ENCODE measurements around the gene KRT86.

KRT86 gene

GRCh38 chr12:52318241-52318990 lies 44.0 kb downstream of the KRT86 start:
- no peaks in the 10 kb centered on the region for H3K4me1 ChIP-seq (ENCODE audit: insufficient read depth, low read length)
- H3K4me3 ChIP-seq (ENCODE audit: low read length) = no peak overlapping the region
- H2AFZ ChIP-seq (ENCODE audit: low read depth, low read length) = no peak overlapping the region
- no peaks in the 10 kb centered on the region for H3K36me3 ChIP-seq (ENCODE audit: insufficient read depth, low read length)
- no peaks in the 10 kb centered on the region for H3K27me3 ChIP-seq (ENCODE audit: insufficient read depth, low read length)
- H3K9me3 ChIP-seq (ENCODE audit: low read length) = no peaks in the 10 kb centered on the region

- Histone ChIP-seq H3K9me3 (ENCODE audit: low read length) (no peaks in the 10 kb centered on the region), H2AFZ (ENCODE audit: low read depth, low read length) (no peak overlapping the region), H3K36me3 (ENCODE audit: insufficient read depth, low read length) (no peaks in the 10 kb centered on the region), H3K4me1 (ENCODE audit: insufficient read depth, low read length) (no peaks in the 10 kb centered on the region), H3K4me3 (ENCODE audit: low read length) (no peak overlapping the region), H3K27me3 (ENCODE audit: insufficient read depth, low read length) (no peaks in the 10 kb centered on the region)
Measured at GRCh38 chr12:52319097-52319496, 44.7 kb downstream of the KRT86 start.

- no peak within 1 kb of the TSS for H2AFZ ChIP-seq (ENCODE audit: low read depth, low read length)
- no peaks in the 10 kb centered on the region for H3K9me3 ChIP-seq (ENCODE audit: low read length)
- H3K4me3 ChIP-seq (ENCODE audit: low read length) = no peak within 1 kb of the TSS
- H3K36me3 ChIP-seq (ENCODE audit: insufficient read depth, low read length) = no peaks in the 10 kb centered on the region
- H3K27me3 ChIP-seq (ENCODE audit: insufficient read depth, low read length) = no peaks in the 10 kb centered on the region
- no peaks in the 10 kb centered on the region for H3K4me1 ChIP-seq (ENCODE audit: insufficient read depth, low read length)
Measured at GRCh38 chr12:52320784-52321400, 46.4 kb downstream of the KRT86 start, which contains the start of gene KRT83. TSS of gene KRT83 (minus strand) at chr12:52321398. CDS start at chr12:52321335, 63 bp downstream.

GRCh38 chr12:52321418-52321817 lies 47.0 kb downstream of the KRT86 start:
- Histone ChIP-seq H3K4me3 (ENCODE audit: low read length) (no peak overlapping the region), H3K27me3 (ENCODE audit: insufficient read depth, low read length) (no peaks in the 10 kb centered on the region), H3K36me3 (ENCODE audit: insufficient read depth, low read length) (no peaks in the 10 kb centered on the region), H3K4me1 (ENCODE audit: insufficient read depth, low read length) (no peaks in the 10 kb centered on the region), H3K9me3 (ENCODE audit: low read length) (no peaks in the 10 kb centered on the region), H2AFZ (ENCODE audit: low read depth, low read length) (no peak overlapping the region)

GRCh38 chr12:52322069-52322468 lies 47.6 kb downstream of the KRT86 start:
- Histone ChIP-seq H3K4me3 (ENCODE audit: low read length) (no peak overlapping the region), H2AFZ (ENCODE audit: low read depth, low read length) (no peak overlapping the region), H3K27me3 (ENCODE audit: insufficient read depth, low read length) (no peaks in the 10 kb centered on the region), H3K36me3 (ENCODE audit: insufficient read depth, low read length) (no peaks in the 10 kb centered on the region), H3K9me3 (ENCODE audit: low read length) (no peaks in the 10 kb centered on the region), H3K4me1 (ENCODE audit: insufficient read depth, low read length) (no peaks in the 10 kb centered on the region)

- no peaks in the 10 kb centered on the region for H3K9me3 ChIP-seq (ENCODE audit: low read length)
- no peak overlapping the region for H2AFZ ChIP-seq (ENCODE audit: low read depth, low read length)
- no peaks in the 10 kb centered on the region for H3K36me3 ChIP-seq (ENCODE audit: insufficient read depth, low read length)
- no peaks in the 10 kb centered on the region for H3K4me1 ChIP-seq (ENCODE audit: insufficient read depth, low read length)
- H3K27me3 ChIP-seq (ENCODE audit: insufficient read depth, low read length) = no peaks in the 10 kb centered on the region
- no peak overlapping the region for H3K4me3 ChIP-seq (ENCODE audit: low read length)
Measured at GRCh38 chr12:52323001-52323400, 48.6 kb downstream of the KRT86 start.

- no peaks in the 10 kb centered on the region for H3K36me3 ChIP-seq (ENCODE audit: insufficient read depth, low read length)
- H2AFZ ChIP-seq (ENCODE audit: low read depth, low read length) = no peak overlapping the region
- no peak overlapping the region for H3K4me3 ChIP-seq (ENCODE audit: low read length)
- no peaks in the 10 kb centered on the region for H3K27me3 ChIP-seq (ENCODE audit: insufficient read depth, low read length)
- no peaks in the 10 kb centered on the region for H3K9me3 ChIP-seq (ENCODE audit: low read length)
- H3K4me1 ChIP-seq (ENCODE audit: insufficient read depth, low read length) = no peaks in the 10 kb centered on the region
Measured at GRCh38 chr12:52323416-52324152, 49.1 kb downstream of the KRT86 start.

- H3K4me1 ChIP-seq (ENCODE audit: insufficient read depth, low read length) = no peaks in the 10 kb centered on the region
- H2AFZ ChIP-seq (ENCODE audit: low read depth, low read length) = no peak overlapping the region
- H3K27me3 ChIP-seq (ENCODE audit: insufficient read depth, low read length) = no peaks in the 10 kb centered on the region
- H3K4me3 ChIP-seq (ENCODE audit: low read length) = no peak overlapping the region
- H3K36me3 ChIP-seq (ENCODE audit: insufficient read depth, low read length) = no peaks in the 10 kb centered on the region
- H3K9me3 ChIP-seq (ENCODE audit: low read length) = no peaks in the 10 kb centered on the region
Measured at GRCh38 chr12:52324153-52324444, 49.7 kb downstream of the KRT86 start.

GRCh38 chr12:52327052-52327829 lies 52.8 kb downstream of the KRT86 start:
- Histone ChIP-seq H3K4me3 (ENCODE audit: low read length) (no peak overlapping the region), H3K36me3 (ENCODE audit: insufficient read depth, low read length) (no peaks in the 10 kb centered on the region)

GRCh38 chr12:52327830-52328500 lies 53.5 kb downstream of the KRT86 start:
- Histone ChIP-seq H2AFZ (ENCODE audit: low read depth, low read length) (no peak overlapping the region), H3K9me3 (ENCODE audit: low read length) (no peaks in the 10 kb centered on the region), H3K27me3 (ENCODE audit: insufficient read depth, low read length) (peaks cover 2% of the 10 kb centered on the region), H3K4me3 (ENCODE audit: low read length) (no peak overlapping the region), H3K4me1 (ENCODE audit: insufficient read depth, low read length) (no peaks in the 10 kb centered on the region), H3K36me3 (ENCODE audit: insufficient read depth, low read length) (no peaks in the 10 kb centered on the region)

More at GRCh38 chr12:52327052-52327829, 52.8 kb downstream of the KRT86 start:
- H3K9me3 ChIP-seq (ENCODE audit: low read length) = no peaks in the 10 kb centered on the region
- peaks cover 2% of the 10 kb centered on the region for H3K27me3 ChIP-seq (ENCODE audit: insufficient read depth, low read length)
- no peak overlapping the region for H2AFZ ChIP-seq (ENCODE audit: low read depth, low read length)
- no peaks in the 10 kb centered on the region for H3K4me1 ChIP-seq (ENCODE audit: insufficient read depth, low read length)

- no peak overlapping the region for H3K4me3 ChIP-seq (ENCODE audit: low read length)
- peaks cover 2% of the 10 kb centered on the region for H3K27me3 ChIP-seq (ENCODE audit: insufficient read depth, low read length)
- no peak overlapping the region for H2AFZ ChIP-seq (ENCODE audit: low read depth, low read length)
- no peaks in the 10 kb centered on the region for H3K9me3 ChIP-seq (ENCODE audit: low read length)
- H3K36me3 ChIP-seq (ENCODE audit: insufficient read depth, low read length) = no peaks in the 10 kb centered on the region
- H3K4me1 ChIP-seq (ENCODE audit: insufficient read depth, low read length) = no peaks in the 10 kb centered on the region
Measured at GRCh38 chr12:52331039-52331438, 56.6 kb downstream of the KRT86 start.

GRCh38 chr12:52331833-52332232 lies 57.4 kb downstream of the KRT86 start:
- no peak overlapping the region for H3K4me3 ChIP-seq (ENCODE audit: low read length)
- H3K27me3 ChIP-seq (ENCODE audit: insufficient read depth, low read length) = peaks cover 2% of the 10 kb centered on the region
- no peaks in the 10 kb centered on the region for H3K9me3 ChIP-seq (ENCODE audit: low read length)
- H3K4me1 ChIP-seq (ENCODE audit: insufficient read depth, low read length) = no peaks in the 10 kb centered on the region
- H3K36me3 ChIP-seq (ENCODE audit: insufficient read depth, low read length) = no peaks in the 10 kb centered on the region
- no peak overlapping the region for H2AFZ ChIP-seq (ENCODE audit: low read depth, low read length)
